K562 (cell line): Measurements from ENCODE around the gene DCAKD. TPM values are rescaled to one million over a fixed set of nuclear protein-coding genes. Genes with fewer than 3 reads are reported as not detected.

Experiments
- DACH1 ChIP-seq: fragments of 450-650 bp; IDR thresholded peaks from 2 replicates; pipeline ENCODE4 v1.6.1; 2018; ENCODE audit not compliant: partially characterized antibody
- EGR1 ChIP-seq: fragments of 450-650 bp; conservative IDR thresholded peaks from 2 replicates; pipeline ENCODE4 v1.6.1; 2017; ENCODE audit warnings: mild to moderate bottlenecking
- LEF1 ChIP-seq: fragments of 450-650 bp; IDR thresholded peaks from 2 replicates; pipeline ENCODE4 v1.6.1; 2016; ENCODE audit warnings: mild to moderate bottlenecking
- MEIS2 ChIP-seq: fragments of 450-650 bp; IDR thresholded peaks from 2 replicates; pipeline ENCODE4 v1.6.1; 2014; ENCODE audit warnings: mild to moderate bottlenecking; ENCODE audit not compliant: partially characterized antibody
- MIER1 ChIP-seq: fragments of 450-650 bp; IDR thresholded peaks from 2 replicates; pipeline ENCODE4 v1.6.1; 2016; ENCODE audit warnings: antibody characterized with exemption, mild to moderate bottlenecking, low read depth
- MTA2 ChIP-seq: fragments of 450-650 bp; IDR thresholded peaks from 2 replicates; pipeline ENCODE4 v1.6.1; 2016; ENCODE audit warnings: low read depth
- NFRKB ChIP-seq: fragments of 450-650 bp; IDR thresholded peaks from 2 replicates; pipeline ENCODE4 v1.6.1; 2016; ENCODE audit warnings: low read depth
- PHF21A ChIP-seq: fragments of 450-650 bp; IDR thresholded peaks from 2 replicates; pipeline ENCODE4 v1.6.1; 2017; ENCODE audit warnings: low read depth, borderline replicate concordance
- PTRF ChIP-seq: fragments of 450-650 bp; IDR thresholded peaks from 2 replicates; pipeline ENCODE4 v1.6.1; 2016; ENCODE audit warnings: mild to moderate bottlenecking, missing genetic modification characterization, missing compliant biosample characterization
- RBM25 ChIP-seq: fragments of 200-400 bp; formaldehyde crosslinking; IDR thresholded peaks from 2 replicates; pipeline ENCODE4 v1.6.1; 2018; ENCODE audit warnings: low read length, low read depth, moderate library complexity; ENCODE audit not compliant: severe bottlenecking
- SAP30 ChIP-seq: fragments of 200-600 bp; sonication (generic); IDR thresholded peaks from 2 replicates; pipeline ENCODE4 v1.6.1; 2012; ENCODE audit warnings: borderline replicate concordance, low read depth, mild to moderate bottlenecking, moderate library complexity, low read length, control low read depth, inconsistent platforms; ENCODE audit not compliant: insufficient read depth, poor library complexity, severe bottlenecking
- SETDB1 ChIP-seq: IDR thresholded peaks from one replicate; pipeline ENCODE4 v1.6.1; 2012; ENCODE audit warnings: low read length, control low read depth, inconsistent platforms
- ZNF140 ChIP-seq: fragments of 250-450 bp; sonication (Bioruptor Pico); IDR thresholded peaks from 2 replicates; pipeline ENCODE4 v1.8.0; 2021; ENCODE audit warnings: moderate library complexity, mild to moderate bottlenecking, inconsistent platforms
- ZNF212 ChIP-seq: fragments of 450-650 bp; formaldehyde crosslinking; IDR thresholded peaks from 2 replicates; pipeline ENCODE4 v1.4.0; 2020; ENCODE audit warnings: mild to moderate bottlenecking
- ZNF707 ChIP-seq: fragments of 250-450 bp; sonication (Bioruptor Pico); conservative IDR thresholded peaks from 2 replicates; pipeline ENCODE4 v1.8.0; 2022; ENCODE audit warnings: inconsistent platforms, mild to moderate bottlenecking, moderate library complexity
- polyA plus RNA-seq, 8 experiments: library from polyadenylated mRNA; depleted of rRNA in 4 of 8; stranded (reverse) in 5 of 8; unstranded in 3 of 8; fragments of >200 nt; fragmentation: Nextera tagmentation in 2 of 8; fragmentation: Illumina TruSeq in 1 of 8; extraction: Ambion mirVana in 2 of 8; extraction: Trizol in 1 of 8; gene quantifications; 2 replicates each; pipeline versions ENCODE4 v1.2.1 to v1.2.3, GENCODE V29; 2011 to 2014; ENCODE audit warnings: inconsistent platforms in 1 of 8, missing spikeins in 1 of 8
- total RNA-seq, 7 experiments: library from RNA; depleted of rRNA in 6 of 7; stranded (reverse); fragments of >200 nt in 6 of 7; fragmentation: Illumina TruSeq in 2 of 7; extraction: Trizol in 2 of 7; gene quantifications; 2 replicates each; pipeline versions ENCODE4 v1.2.1 to v1.2.3, GENCODE V29; 2011 to 2021; ENCODE audit warnings: low replicate concordance in 1 of 7
- TF ChIP-seq, protein P1 (sequence below): fragments of 450-650 bp; formaldehyde crosslinking; IDR thresholded peaks from 2 replicates; pipeline ENCODE4 v1.4.0; 2022; ENCODE audit warnings: missing genetic modification characterization
- TF ChIP-seq, protein P2 (sequence below): fragments of 450-650 bp; formaldehyde crosslinking; conservative IDR thresholded peaks from 2 replicates; pipeline ENCODE4 v1.4.0; 2022; ENCODE audit warnings: mild to moderate bottlenecking, missing genetic modification characterization
- TF ChIP-seq, protein P3 (sequence below): fragments of 250-450 bp; sonication (Bioruptor Pico); IDR thresholded peaks from 2 replicates; pipeline ENCODE4 v1.4.0; 2020

DCAKD gene
- total and polyA plus RNA-seq, 9 of the 15 experiments (the other 6 are each of a cell fraction or from before 2014, with no cell fraction given), result 7.9 to 35.5 (median 21.4) TPM

DNA sequence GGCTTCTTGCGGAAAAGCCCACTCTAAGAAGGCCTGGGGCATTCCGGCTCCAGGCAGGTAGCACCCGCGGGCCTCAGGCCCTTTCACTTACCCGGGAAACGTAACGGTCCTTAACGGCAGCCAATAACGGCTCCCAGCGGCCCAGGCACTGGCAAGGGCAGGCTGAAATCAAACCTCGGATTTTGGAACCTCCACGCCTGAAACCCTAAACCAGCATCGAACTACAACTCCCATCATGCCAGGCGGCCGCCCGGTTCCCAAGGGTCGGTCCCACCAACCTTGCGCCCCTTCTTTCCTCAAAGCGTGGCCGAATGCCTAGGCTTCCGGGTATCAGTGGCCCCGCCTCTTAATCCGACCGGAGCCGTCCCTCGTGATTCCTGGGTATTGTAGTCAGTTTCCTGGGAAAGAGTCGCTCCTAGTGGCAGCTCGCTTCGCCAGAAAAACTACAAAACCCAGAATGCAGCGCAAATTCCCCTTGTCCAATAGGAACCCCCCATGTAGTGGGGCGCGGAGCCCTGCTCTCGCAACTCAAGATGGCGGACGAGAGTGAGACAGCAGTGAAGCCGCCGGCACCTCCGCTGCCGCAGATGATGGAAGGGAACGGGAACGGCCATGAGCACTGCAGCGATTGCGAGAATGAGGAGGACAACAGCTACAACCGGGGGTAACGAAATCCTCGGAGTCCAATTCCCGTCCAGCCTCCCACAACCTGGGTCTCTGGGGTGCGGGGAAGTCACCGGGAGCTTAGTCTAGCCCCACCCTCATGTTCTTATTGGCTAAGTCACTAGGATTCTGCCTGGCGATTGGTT lies 9.6 kb upstream of the DCAKD start, which contains the start of gene NMT1 (continued):
- TF ChIP-seq, protein P1, sequence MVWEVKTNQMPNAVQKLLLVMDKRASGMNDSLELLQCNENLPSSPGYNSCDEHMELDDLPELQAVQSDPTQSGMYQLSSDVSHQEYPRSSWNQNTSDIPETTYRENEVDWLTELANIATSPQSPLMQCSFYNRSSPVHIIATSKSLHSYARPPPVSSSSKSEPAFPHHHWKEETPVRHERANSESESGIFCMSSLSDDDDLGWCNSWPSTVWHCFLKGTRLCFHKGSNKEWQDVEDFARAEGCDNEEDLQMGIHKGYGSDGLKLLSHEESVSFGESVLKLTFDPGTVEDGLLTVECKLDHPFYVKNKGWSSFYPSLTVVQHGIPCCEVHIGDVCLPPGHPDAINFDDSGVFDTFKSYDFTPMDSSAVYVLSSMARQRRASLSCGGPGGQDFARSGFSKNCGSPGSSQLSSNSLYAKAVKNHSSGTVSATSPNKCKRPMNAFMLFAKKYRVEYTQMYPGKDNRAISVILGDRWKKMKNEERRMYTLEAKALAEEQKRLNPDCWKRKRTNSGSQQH (CRISPR knock-in tag), result peak; percentile 91
- no peak for TF ChIP-seq ZNF140 (CRISPR knock-in tag)
- TF ChIP-seq EGR1, result no peak
- no peak for TF ChIP-seq MTA2
- peak; percentile 84 for TF ChIP-seq SAP30
- TF ChIP-seq, protein P2, sequence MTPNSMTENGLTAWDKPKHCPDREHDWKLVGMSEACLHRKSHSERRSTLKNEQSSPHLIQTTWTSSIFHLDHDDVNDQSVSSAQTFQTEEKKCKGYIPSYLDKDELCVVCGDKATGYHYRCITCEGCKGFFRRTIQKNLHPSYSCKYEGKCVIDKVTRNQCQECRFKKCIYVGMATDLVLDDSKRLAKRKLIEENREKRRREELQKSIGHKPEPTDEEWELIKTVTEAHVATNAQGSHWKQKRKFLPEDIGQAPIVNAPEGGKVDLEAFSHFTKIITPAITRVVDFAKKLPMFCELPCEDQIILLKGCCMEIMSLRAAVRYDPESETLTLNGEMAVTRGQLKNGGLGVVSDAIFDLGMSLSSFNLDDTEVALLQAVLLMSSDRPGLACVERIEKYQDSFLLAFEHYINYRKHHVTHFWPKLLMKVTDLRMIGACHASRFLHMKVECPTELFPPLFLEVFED, result peak; percentile 54; the same call in 1 of the 2 replicates
- TF ChIP-seq PHF21A, result no peak
- TF ChIP-seq ZNF212, result peak; percentile 71; the same call in 1 of the 2 replicates
- TF ChIP-seq LEF1, result no peak
- TF ChIP-seq ZNF707 (CRISPR knock-in tag), result no peak
- no peak for TF ChIP-seq DACH1
- TF ChIP-seq MEIS2, result no peak
- TF ChIP-seq SETDB1, result no peak
- peak; percentile 96 for TF ChIP-seq RBM25
- TF ChIP-seq NFRKB, result peak; percentile 95
- TF ChIP-seq, protein P3, sequence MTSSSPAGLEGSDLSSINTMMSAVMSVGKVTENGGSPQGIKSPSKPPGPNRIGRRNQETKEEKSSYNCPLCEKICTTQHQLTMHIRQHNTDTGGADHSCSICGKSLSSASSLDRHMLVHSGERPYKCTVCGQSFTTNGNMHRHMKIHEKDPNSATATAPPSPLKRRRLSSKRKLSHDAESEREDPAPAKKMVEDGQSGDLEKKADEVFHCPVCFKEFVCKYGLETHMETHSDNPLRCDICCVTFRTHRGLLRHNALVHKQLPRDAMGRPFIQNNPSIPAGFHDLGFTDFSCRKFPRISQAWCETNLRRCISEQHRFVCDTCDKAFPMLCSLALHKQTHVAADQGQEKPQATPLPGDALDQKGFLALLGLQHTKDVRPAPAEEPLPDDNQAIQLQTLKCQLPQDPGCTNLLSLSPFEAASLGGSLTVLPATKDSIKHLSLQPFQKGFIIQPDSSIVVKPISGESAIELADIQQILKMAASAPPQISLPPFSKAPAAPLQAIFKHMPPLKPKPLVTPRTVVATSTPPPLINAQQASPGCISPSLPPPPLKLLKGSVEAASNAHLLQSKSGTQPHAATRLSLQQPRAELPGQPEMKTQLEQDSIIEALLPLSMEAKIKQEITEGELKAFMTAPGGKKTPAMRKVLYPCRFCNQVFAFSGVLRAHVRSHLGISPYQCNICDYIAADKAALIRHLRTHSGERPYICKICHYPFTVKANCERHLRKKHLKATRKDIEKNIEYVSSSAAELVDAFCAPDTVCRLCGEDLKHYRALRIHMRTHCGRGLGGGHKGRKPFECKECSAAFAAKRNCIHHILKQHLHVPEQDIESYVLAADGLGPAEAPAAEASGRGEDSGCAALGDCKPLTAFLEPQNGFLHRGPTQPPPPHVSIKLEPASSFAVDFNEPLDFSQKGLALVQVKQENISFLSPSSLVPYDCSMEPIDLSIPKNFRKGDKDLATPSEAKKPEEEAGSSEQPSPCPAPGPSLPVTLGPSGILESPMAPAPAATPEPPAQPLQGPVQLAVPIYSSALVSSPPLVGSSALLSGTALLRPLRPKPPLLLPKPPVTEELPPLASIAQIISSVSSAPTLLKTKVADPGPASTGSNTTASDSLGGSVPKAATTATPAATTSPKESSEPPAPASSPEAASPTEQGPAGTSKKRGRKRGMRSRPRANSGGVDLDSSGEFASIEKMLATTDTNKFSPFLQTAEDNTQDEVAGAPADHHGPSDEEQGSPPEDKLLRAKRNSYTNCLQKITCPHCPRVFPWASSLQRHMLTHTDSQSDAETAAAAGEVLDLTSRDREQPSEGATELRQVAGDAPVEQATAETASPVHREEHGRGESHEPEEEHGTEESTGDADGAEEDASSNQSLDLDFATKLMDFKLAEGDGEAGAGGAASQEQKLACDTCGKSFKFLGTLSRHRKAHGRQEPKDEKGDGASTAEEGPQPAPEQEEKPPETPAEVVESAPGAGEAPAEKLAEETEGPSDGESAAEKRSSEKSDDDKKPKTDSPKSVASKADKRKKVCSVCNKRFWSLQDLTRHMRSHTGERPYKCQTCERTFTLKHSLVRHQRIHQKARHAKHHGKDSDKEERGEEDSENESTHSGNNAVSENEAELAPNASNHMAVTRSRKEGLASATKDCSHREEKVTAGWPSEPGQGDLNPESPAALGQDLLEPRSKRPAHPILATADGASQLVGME (CRISPR knock-in tag), result 0 out of 2 replicates have a peak, but pooled peaks have one; percentile 62
- TF ChIP-seq MIER1, result no peak
- no peak for TF ChIP-seq PTRF (tag)
